ENCODE data around the gene CYP26B1. TPM values are rescaled to one million over a fixed set of nuclear protein-coding genes. Genes with fewer than 3 reads are reported as not detected.

The CYP26B1 gene
- total RNA-seq, 1 donor from 2014 or later, result 1.2 TPM

- H3K4me1 ChIP-seq (ENCODE audit: insufficient read depth, low read length), result peaks cover 13% of the 10 kb centered on the region
- Mint-ChIP-seq H3K9me3 (ENCODE audit: unreplicated experiment) (no peaks in the 10 kb centered on the region), H3K36me3 (ENCODE audit: low read depth, unreplicated experiment) (no peaks in the 10 kb centered on the region), H3K27ac (ENCODE audit: unreplicated experiment) (no peak overlapping the region), H3K4me3 (ENCODE audit: unreplicated experiment) (no peak overlapping the region), H3K4me1 (ENCODE audit: low read depth, unreplicated experiment) (peaks cover 5% of the 10 kb centered on the region), H3K27me3 (ENCODE audit: low read depth, unreplicated experiment) (peaks cover 79% of the 10 kb centered on the region)
- no peak overlapping the region for H3K4me3 ChIP-seq (ENCODE audit: insufficient read depth, low read depth, low read length)
- no peaks in the 10 kb centered on the region for H3K79me2 ChIP-seq (ENCODE audit: insufficient read depth, low read length)
- DNase-seq (ENCODE audit: low read depth) (no peak), FAIRE-seq (no peak)
- H4K20me1 ChIP-seq (ENCODE audit: insufficient read depth, low read length), result no peaks in the 10 kb centered on the region
- H2AFZ ChIP-seq (ENCODE audit: low read depth, low read length), result no peak overlapping the region
- no peaks in the 10 kb centered on the region for H3K9me3 ChIP-seq (ENCODE audit: insufficient read depth, low read depth, low read length)
- H3K36me3 ChIP-seq (ENCODE audit: insufficient read depth, low read length), result no peaks in the 10 kb centered on the region
- H3K4me2 ChIP-seq (ENCODE audit: low read length), result no peak overlapping the region
- no peak overlapping the region for H3K9ac ChIP-seq (ENCODE audit: low read length)
- TF ChIP-seq CTCF (IDR thresholded peaks at IDR 0.05; ENCODE audit: insufficient read depth, low read depth, low read length), result no peak
- no peak for TF ChIP-seq EZH2 (IDR thresholded peaks at IDR 0.05; ENCODE audit: insufficient read depth, low read length)
- no peak overlapping the region for H3K27ac ChIP-seq (ENCODE audit: low read depth, low read length)
- peaks cover 74% of the 10 kb centered on the region for H3K27me3 ChIP-seq (ENCODE audit: insufficient read depth, low read length)
Measured at GRCh38 chr2:72153026-72153791, 5.5 kb upstream of the CYP26B1 start.

GRCh38 chr2:72150861-72151356 is 3.2 kb upstream of the CYP26B1 start:
- Histone ChIP-seq H3K4me2 (ENCODE audit: low read length) (no peak overlapping the region), H3K9ac (ENCODE audit: low read length) (no peak overlapping the region), H3K4me3 (ENCODE audit: insufficient read depth, low read depth, low read length) (no peak overlapping the region), H3K36me3 (ENCODE audit: insufficient read depth, low read length) (no peaks in the 10 kb centered on the region), H3K4me1 (ENCODE audit: insufficient read depth, low read length) (peaks cover 25% of the 10 kb centered on the region), H3K79me2 (ENCODE audit: insufficient read depth, low read length) (no peaks in the 10 kb centered on the region), H3K27me3 (ENCODE audit: insufficient read depth, low read length) (peaks cover 73% of the 10 kb centered on the region), H2AFZ (ENCODE audit: low read depth, low read length) (no peak overlapping the region), H3K27ac (ENCODE audit: low read depth, low read length) (no peak overlapping the region), H3K9me3 (ENCODE audit: insufficient read depth, low read depth, low read length) (peaks cover 4% of the 10 kb centered on the region), H4K20me1 (ENCODE audit: insufficient read depth, low read length) (no peaks in the 10 kb centered on the region)
- Mint-ChIP-seq H3K27me3 (ENCODE audit: low read depth, unreplicated experiment) (peaks cover 77% of the 10 kb centered on the region), H3K4me3 (ENCODE audit: unreplicated experiment) (no peak overlapping the region), H3K9me3 (ENCODE audit: unreplicated experiment) (peaks cover 7% of the 10 kb centered on the region), H3K27ac (ENCODE audit: unreplicated experiment) (no peak overlapping the region), H3K4me1 (ENCODE audit: low read depth, unreplicated experiment) (peaks cover 8% of the 10 kb centered on the region), H3K36me3 (ENCODE audit: low read depth, unreplicated experiment) (no peaks in the 10 kb centered on the region)
- no peak for DNase-seq (ENCODE audit: low read depth)
- FAIRE-seq, result no peak
- TF ChIP-seq EZH2 (IDR thresholded peaks at IDR 0.05; ENCODE audit: insufficient read depth, low read length), result no peak
- TF ChIP-seq CTCF (IDR thresholded peaks at IDR 0.05; ENCODE audit: insufficient read depth, low read depth, low read length), result no peak

Data from astrocyte (in vitro differentiated cells and primary cell).